Stimulated activated naive CD4-positive, alpha-beta T cell treated with Interleukin-2 at 50 U/mL for 16 hours (primary cell): ENCODE results near the gene DEAF1.

Experiments used
- DNase-seq: peaks from one replicate; lab custom pipeline; 2025; lab: John Stamatoyannopoulos, UW

DEAF1 gene

DNA sequence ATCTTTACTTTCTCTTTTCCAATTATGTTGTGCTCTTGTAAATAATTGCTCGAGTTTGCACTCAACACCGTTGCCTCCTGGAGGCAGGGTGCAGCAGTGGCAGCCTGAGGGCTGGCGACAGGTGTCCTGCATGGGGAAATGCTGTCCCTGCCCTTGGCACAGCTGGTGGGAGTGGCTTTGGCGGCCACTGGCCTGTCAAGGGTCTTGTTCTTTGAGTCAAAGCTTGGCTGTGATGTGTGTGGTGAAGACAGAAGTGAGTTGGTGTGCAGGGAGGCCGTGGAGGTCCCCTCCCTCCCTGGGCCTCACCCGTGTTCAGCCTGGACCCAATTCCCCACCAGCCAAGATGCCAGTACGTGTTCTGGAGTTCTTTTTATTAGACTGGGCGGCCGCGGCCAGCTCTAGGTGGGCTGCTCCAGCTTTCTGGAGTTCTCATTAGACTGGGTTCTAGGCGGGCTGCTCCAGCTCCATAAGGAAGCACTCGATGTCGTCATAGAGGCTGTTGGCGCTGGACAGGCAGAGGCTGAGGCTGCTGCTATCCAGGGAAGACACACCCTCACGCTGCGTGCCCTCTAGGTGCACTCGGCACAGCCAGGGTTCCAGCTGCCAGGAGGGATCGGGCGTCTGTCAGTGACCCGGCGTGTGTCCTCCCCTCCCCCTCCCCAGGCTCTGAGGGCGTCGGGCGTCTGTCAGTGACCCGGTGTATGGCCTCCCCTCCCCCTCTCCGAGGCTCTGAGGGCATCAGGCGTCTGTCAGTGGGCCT, 82.6 kb downstream of the DEAF1 start:
- DNase-seq: no peak

DNA sequence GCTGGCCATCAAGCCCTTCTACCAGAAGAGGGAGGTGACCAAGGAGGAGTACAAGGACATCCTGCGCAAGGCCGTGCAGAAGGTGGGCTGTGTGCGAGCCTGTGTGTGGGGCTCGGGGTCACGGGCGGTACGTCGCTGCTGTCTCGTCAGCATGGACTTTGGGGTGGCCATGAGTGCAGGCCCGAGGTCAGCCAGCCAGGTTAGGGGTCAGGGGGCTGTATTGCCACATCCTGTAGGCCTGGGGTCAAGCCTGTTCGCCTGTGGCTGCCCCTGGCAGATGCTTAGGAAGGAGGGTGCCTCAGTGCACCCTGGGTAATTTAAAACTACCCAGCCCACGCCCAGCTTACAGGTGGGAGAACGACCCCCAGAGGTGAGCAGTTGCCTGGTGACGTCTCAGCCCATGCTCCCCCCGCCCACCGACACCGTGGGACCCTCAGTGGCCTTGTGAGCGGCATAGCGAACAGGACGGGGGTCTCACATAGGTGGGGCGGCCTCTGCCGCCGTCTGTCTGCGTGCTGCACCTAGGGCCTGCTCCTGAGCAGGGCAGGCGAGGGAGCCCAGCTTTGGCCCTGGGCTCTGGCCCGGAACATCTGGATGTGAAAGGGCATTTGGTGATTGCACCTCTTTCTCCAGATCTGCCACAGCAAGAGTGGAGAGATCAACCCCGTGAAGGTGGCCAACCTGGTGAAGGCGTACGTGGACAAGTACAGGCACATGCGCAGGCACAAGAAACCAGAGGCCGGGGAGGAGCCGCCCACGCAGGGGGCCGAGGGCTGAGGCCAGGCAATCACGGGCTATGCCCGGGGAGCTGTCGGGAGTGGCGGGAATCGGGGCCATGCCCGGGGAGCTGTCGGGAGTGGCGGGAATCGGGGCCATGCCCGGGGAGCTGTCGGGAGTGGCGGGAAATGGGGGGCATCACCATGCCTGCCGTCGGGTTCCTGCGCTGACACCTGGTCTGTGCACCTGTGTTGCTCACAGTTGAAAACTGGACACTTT, 83.7 kb downstream of the DEAF1 start:
- DNase-seq: no peak

DNA sequence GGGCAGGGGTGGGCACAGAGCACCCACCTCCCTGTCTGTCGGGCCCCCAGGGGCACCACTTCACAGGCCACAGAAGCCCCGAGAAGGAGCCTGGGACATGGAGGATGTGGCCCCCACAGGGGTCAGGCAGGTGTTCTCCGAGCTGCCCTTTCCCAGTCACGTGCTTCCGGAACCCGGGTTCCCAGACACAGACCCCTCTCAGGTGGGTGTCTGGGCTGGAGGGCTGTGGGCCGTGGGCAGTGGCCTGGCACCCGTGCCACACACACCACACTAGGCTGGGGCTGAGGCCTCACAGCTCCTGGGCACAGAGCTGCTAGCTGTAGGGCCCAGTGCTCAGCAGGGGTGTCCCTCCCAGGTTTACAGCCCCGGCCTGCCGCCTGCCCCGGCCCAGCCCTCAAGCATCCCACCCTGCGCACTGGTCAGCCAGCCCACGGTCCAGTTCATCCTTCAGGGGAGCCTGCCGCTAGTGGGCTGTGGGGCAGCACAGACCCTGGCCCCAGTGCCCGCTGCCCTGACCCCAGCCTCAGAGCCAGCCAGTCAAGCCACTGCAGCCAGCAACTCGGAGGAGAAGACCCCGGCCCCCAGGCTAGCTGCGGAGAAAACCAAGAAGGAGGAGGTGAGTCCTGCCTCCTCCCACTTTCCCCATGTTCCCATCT, 84.7 kb downstream of the DEAF1 start:
- DNase-seq: no peak

DNA sequence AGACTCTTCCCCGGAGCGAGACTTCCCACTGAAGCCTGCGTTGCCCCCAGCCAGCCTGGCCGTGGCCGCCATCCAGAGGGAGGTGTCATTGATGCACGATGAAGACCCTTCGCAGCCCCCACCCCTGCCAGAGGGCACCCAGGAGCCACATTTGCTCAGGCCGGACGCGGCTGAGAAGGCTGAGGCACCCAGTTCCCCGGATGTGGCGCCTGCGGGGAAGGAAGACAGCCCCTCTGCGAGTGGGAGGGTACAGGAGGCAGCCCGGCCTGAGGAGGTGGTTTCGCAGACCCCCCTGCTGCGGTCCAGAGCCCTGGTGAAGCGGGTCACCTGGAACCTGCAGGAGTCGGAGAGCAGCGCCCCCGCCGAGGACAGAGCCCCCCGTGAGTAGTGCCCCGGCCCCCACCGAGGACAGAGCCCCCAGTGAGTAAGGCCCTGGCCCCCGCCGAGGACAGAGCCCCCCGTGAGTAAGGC, 85.6 kb downstream of the DEAF1 start:
- no peak for DNase-seq

DNA sequence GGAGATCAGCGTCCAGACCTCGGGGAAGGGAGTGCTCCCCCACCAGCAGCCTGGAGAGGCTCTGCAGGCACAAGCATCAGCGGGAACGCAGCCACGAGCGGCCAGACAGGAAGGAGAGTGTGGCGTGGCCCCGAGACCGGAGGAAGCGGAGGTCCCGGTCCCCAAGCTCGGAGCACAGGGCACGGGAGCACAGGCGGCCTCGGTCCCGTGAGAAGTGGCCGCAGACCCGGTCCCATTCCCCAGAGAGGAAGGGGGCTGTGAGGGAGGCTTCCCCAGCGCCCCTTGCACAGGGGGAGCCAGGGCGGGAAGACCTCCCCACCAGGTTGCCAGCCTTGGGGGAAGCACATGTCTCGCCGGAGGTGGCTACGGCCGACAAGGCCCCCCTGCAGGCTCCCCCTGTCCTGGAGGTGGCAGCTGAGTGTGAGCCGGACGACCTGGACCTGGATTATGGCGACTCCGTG, 86.2 kb downstream of the DEAF1 start:
- no peak for DNase-seq

DNA sequence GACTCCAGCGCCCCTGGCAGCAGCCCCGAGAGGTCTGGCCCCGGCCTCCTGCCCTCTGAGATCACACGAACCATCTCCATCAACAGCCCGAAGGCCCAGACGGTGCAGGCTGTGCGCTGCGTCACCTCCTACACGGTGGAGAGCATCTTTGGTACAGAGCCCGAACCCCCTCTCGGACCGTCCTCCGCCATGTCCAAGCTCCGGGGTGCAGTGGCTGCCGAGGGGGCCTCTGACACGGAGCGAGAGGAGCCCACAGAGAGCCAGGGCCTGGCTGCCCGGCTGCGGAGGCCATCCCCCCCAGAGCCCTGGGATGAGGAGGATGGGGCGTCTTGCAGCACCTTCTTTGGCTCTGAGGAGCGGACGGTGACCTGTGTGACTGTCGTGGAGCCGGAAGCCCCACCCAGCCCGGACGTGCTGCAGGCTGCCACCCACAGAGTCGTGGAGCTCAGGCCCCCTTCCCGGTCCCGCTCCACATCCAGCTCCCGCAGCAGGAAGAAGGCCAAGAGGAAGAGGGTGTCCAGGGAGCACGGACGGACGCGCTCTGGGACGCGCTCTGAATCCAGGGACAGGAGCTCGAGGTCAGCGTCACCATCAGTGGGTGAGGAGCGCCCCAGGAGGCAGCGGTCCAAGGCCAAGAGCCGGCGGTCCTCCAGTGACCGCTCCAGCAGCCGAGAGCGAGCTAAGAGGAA, 86.9 kb downstream of the DEAF1 start:
- no peak for DNase-seq

DNA sequence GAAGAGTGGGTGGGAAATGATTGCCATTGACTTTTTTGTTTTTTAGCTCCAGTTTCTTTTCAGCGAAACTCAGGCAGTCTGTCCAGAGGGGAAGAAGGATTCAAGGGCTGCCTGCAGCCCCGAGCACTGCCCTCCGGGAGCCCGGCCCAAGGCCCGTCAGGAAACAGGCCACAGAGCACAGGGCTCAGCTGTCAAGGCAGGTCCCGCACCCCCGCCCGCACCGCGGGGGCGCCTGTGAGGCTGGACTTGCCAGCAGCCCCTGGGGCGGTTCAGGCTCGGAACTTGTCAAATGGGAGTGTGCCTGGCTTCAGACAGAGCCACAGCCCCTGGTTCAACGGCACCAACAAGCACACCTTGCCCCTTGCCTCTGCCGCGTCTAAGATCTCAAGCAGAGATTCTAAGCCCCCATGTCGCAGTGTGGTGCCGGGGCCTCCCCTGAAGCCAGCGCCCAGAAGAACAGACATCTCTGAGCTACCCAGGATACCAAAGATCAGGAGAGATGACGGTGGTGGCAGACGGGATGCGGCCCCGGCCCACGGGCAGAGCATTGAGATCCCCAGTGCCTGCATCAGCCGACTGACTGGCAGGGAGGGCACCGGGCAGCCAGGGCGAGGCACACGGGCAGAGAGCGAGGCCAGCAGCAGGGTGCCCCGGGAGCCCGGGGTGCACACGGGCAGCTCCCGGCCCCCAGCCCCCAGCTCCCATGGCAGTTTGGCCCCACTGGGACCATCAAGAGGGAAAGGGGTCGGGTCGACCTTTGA, 87.8 kb downstream of the DEAF1 start:
- no peak for DNase-seq

DNA sequence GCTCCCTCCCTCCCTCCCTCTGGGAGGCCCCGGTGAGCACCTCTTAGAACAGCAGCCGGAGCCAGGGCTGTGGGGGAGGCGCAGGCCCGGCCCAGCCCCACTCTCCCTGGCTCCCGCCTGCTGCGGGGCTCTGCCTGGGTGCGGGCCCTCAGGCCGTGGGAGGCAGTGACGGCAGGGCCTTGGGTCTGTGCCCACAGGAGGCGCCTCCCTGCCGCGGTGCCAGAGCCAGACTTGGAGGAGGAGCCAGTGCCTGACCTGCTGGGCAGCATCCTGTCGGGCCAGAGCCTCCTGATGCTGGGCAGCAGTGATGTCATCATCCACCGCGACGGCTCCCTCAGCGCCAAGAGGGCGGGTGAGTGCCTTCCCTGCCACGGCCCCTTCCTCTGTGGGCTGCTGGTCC, 88.8 kb downstream of the DEAF1 start:
- DNase-seq: no peak

DNA sequence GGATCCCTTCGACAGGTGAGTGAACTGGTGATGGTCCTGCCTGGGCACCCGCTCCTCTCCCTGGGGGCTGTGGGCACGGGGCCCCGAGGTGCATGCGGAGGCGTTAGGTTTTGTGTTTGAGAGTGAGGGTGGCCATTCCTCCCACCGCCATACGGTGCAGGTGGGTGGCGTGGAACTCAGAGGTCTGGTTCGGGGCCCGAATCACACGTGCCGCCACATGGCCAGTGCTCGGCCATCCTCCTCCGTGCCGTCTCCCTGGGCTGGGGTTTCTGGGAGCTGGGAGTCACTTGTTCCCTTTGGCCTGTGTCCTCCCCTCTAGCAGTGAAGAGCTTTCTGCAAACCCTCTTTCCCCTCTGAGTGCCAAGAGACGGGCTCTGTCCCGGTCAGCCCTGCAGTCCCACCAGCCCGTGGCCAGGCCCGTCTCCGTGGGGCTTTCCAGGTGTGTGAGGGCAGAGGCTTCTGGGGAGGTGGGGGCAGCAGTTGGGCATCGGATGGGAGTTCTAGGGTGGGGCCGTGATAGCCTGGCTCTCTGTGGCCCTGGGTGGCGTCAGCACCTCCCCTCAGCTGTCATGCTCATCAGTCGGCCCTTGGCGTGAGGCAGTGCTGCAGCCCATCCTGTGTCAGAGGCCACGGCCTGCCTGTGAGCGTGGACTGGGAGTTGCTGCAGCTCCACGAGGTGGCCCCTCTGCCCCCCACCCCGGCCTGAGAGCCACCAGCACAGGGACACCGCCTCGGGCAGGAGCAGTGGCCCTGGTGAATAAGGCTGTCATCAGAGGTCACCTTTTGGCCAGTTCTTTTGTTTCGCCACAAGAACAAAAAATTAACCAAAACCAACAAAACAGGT, 89.5 kb downstream of the DEAF1 start:
- no peak for DNase-seq

DNA sequence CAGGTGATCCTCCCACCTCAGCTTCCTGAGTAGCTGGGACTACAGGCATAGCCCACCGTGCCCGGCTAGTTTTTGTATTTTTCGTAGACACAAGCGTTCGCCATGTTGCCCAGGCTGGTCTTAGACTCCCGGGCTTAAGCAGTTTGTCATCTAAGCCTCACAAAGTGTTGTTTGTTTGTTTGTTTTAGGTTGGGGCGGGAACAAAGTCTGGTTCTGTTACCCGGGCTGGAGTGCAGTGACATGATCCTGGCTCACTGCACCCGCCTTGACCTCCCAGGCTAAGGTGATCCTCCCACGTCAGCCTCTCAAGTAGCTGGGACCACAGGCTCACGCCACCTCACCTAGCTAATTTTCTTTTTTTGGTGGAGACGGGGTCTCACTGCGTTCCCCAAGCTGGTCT, 91.9 kb downstream of the DEAF1 start:
- DNase-seq: no peak

DNA sequence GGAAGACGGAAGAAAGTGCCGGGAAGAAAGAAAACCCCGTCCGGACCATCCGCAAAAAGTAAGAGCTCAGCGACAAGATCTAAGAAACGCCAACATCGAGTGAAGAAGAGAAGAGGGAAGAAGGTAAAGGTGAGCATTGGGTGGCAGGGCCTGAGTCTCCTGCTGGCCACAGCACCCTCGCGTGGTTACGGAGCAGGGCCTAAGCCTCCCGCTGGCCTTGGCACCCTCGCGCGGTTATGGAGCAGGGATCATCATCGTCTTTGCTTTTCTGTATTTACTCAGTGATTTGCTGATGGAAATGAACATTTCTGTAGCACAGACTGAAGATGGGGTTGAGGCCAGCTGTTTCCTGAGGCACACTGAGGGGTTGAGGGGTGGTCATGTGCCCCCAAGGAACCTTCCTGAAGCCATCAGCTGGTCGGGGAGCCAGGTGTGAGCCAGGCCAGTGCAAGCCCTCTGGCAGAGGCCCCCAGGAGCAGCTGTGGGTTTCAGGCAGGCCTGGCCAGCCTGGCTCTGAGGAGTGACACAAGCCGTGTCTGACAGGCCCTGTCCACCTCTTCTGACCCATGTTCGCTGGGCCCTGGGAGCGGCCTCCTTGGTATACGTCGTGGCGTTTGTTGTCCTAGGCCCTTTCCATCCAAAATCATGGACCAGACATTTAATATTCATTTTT, 93.3 kb downstream of the DEAF1 start:
- no peak for DNase-seq

DNA sequence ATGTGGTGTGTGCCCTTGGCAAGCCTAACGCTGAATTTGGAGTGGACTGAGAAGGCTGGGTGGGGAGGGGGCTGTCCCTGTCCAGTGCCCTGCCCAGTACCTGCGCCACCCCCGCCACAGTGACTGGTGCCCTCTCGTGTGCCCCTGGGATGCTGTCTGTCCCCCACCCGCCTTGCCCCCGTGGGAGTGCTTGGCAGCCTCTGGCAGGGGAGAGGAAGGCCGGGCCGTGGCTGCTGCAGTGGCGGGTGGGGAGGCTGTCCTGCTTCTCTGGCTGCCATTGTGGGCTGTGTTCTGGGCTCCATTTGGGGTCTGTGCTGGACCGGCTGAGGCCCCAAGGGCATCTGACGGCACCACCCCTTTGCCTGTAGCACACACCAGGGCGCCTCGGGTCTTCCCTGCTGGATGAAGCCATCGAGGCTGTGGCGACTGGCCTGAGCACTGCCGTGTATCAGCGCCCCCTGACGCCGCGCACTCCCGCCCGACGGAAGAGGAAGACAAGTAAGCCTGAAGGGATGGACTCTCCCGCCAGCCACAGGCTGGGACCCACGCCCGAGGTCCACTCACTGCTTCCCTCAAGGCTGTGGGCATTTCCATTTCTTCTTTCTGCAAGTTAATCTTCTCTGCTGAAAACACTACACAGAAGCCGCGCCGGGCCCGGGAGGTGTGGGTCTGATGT, 96.9 kb downstream of the DEAF1 start:
- DNase-seq: no peak

DNA sequence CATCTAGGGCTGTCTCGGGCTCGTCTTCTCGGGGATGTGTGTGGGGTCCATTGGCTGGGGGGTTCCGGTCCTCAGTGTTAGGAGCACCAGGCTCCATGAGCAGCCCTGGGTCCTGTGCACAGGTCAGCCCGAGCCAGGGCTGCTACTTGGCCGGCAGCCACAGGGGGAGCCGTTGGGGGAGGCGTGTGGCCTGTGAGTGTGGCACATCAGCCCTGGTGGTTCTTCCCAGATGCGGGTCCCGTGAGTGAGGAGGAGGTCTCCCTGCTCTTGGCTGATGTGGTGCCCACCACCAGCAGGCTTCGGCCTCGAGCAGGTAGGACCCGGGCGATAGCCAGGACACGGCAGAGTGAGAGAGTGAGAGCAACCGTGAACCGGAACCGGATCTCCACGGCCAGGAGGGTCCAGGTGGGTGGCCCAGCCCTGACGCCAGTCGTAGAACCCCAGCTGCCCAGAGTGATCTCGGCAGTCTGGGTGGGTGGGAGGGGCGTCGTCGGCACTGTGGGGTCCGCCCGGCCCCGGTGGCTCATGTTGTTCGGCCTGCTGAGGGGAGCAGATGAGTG, 97.8 kb downstream of the DEAF1 start:
- no peak for DNase-seq

DNA sequence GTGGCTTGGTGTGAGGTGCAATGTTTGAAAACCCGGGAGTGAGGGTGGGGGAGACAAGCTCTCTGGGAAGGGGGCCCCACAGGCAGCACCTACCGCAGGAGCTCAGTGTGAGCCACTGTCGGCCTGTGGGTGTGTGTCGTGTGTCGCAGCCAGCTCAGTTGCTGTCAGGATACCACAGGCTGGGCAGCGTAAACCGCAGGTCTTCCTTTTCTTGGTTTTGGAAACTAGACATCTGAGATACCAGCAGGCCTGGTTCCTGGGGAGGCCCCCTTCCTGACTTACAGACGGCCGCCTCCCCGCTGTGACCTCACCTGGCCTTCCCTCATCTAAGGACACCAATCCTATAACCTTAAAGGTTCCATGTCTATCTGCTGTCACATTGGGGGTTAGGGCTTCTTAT, 98.6 kb downstream of the DEAF1 start:
- no peak for DNase-seq

DNA sequence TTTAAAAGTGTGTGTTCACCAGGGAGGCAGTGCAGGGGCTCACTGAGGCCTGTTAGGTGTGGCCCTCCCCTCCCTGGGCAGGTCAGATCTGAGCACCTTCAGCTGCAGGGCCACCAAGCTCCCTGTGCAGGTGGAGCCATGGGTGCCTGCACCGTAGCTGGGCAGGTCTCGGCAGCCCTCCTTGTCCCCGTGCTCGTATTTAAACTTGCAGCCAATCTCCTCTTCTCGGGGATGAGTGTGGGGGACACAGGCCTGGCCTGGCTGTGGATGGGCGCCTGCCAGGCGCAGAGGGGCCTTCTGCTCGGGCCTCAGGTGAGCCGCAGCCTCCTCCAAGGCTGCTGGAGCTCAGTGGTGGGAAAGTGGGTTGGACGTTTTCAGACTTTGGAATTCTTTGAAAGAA, 99.6 kb downstream of the DEAF1 start:
- DNase-seq: no peak
